Activated CD8-positive, alpha-beta memory T cell treated with anti-CD3 and anti-CD28 coated beads for 48 hours (primary cell): ENCODE measurements around the gene HUNK.
"Not testable (repeated sequence)": the region's sequence is repeated elsewhere in the genome, so short reads cannot be mapped to it uniquely, and the experiment has no call there.

ENCODE experiments used
- DNase-seq, 3 experiments: peaks; one replicate each; pipeline ENCODE4 v3.0.0-alpha.2; 2020; ENCODE audit warnings: low read depth in 2 of 3, low spot score in 2 of 3

The HUNK gene

DNA sequence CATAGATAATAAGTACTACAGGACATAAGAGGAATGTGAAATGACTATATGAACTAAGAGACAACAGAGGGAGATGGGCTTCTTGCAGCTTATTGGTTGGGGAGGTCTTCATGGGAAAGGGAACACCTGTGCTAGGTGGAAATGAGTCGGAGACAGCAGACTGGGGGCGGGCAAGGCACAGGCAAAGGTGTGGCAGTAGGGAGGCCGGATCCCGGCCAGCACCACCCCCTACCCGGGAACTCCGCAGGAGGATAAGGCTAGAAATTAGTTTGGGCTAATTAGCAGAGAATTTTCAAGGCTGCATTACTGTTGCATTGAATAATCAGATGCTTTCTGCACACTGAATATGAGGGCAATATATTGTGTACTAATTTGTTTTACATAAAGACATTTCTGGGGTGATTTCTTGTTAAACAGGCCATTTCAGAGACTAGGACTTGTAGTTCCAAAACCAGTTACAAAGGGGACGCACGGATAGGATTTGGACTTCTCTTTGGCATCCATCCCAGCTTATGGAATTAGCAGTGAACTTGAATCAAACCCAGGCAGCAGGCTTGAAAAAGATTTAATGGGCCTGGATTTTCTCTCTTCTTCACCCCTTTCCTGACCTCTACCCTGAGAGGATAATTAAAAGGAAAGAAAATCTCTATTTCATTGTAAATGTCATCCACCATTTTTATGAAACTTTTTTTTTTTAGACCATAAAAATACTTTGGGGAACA lies 2.2 kb upstream of the HUNK start:
- no peak for DNase-seq

DNA sequence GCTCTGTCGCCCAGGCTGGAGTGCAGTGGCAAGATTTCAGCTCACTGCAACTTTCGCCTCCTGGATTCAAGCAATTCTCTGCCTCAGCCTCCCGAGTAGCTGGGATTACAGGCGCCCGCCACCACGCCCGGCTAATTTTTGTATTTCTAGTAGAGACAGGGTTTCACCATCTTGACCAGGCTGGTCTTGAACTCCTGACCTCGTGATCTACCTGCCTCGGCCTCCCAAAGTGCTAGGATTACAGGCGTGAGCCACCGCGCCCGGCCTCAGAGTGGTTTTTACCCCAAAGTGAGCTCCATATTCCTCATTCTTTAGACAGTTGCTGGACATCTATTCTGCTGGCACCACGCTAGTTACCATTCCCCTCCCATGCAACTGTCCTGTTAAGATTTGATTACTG lies 1.4 kb upstream of the HUNK start:
- not testable (repeated sequence) for DNase-seq

DNA sequence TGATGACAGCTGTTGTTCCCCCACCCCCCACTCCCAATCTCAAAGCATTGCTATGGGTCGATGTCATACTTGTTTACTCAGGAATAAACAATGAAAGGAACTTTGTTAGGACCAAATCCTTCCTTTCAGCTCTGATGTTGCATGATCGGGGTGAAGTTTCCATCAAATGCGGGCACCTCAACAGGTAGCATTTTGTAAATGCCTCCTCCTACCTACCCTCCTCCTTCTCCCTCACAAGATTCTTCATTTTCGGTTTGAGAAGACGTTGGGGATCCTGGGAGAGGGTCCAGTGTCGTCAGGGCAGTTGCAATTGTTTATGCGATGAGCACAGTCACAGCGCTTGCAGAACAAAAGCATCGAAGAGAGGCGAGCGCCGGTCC lies 758 bp upstream of the HUNK start:
- DNase-seq, result no peak

DNA sequence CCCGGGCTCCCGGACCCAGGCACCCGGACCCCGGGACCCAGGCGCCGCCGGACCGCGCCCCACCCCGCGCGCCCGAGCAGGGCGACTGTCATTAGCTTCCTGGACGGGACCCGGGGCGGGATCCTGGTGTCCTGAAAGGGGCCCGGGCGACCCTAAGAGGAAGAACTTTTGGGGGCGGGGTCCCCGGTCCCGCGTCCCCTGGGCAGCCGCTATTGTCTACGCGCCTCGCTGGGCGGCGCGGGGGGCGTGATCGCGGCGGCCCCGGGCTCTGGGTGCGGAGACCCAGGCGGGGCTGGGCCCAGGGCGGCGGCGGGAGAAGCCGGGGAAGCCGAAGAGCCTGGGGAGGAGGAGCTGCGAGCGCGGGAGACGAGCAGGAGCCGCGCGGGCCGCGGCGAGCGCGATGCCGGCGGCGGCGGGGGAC lies 465 bp downstream of the HUNK start:
- no peak for DNase-seq

DNA sequence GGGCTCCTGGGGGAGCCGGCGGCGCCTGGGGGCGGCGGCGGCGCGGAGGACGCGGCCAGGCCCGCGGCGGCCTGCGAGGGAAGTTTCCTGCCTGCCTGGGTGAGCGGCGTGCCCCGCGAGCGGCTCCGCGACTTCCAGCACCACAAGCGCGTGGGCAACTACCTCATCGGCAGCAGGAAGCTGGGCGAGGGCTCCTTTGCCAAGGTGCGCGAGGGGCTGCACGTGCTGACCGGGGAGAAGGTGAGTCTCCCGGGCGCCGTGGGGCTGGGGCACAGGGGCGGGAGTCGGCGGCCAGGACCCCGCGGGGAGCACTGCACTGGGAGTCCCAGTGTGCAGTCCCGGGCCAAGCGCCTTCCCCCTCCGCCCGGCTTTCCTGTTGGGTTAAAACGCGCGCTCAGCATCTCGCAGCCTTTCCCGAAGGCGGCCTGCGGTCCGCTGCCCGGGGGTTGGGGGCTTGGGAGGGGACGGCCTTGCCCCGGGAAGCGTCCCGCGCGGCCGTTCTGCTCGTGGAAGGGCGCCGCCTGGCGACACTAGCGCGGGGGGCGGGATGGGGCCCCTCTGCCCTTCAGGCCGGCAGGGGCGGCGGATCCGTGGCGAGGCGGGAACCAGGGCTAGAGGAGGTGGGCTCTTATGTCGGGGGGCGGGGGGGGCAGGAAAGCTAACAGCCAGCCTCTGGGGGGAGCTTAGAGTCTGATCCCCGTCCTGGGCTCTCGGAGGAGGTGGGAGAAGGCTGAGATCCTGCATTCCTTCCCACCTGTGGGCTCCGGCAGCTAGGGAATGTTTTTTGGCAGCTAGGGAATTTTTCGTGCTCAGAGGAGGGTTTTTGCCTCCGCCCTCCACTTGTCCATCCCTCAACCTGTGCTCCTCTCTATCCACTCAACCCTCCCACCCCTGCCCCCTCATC lies 1.1 kb downstream of the HUNK start:
- DNase-seq, result peak in 2 of 3 experiments; percentile 37 to 56

DNA sequence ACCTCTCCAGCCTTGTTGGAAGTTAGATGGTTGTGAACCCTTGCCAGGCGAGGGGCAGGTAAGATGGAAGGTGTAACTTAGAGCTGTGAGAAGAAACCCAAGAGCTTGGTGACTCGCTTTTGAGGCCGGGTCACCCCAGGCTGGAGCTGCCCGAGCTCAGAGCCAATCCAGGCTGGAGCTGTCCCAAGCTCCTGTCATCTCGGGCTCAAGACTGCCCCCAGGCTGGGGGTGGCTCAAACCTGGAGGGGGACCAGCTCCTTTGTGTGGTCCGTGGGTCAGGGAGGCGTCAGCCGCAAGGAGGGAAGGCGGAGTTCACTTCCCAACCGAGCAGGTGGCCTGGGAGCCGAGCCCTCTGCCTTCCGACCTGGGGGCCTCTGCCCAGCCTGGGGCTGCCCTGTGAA lies 2.0 kb downstream of the HUNK start:
- DNase-seq, result no peak

DNA sequence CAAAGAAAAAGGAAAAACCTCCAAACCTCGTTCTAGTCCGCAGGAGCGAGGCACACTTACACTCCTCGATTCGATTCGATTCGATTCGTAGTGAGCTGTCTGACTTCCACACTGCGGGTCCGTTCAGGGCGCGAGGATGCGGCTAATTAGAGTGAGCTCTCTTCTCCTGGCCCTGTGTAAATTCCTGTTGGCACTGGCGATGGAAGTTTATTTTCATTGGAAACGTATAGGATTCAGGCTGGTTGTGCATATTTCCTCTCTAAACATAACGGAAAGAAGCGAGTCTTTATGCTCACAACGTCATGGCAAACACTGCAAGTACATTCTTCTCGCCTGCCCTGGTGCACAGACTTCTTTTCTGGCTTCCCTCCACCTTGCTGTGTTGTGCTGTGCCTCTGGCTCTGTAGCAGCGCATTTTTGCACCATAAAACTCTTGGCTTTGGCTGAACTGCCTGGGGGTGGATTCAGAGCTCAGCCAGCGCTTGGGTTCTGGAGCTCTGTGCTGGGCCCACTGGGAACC lies 2.7 kb downstream of the HUNK start:
- DNase-seq, result no peak

DNA sequence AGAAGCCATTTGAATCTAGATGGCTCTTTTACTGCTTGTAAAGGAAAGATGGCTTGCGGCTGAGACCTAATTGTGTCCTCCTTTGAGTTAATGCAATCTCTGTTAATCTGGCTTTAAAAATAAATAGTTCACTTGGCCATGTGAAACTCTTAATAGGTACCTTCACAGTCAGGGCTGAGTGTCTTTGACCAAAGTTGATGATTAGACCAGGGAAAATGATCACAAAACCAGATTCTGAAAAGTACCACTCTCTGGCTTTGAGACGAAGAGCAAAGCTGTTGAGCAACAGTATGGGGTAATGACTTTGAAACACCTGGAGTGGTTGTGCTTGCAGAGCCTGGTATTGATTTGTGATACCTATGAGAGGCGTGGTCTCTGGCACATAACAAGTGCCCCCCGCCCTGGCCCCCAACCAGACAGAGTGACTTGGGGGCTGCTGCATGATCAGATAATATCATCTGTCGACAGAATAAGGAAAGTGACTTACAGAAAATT lies 4.7 kb downstream of the HUNK start:
- no peak for DNase-seq

DNA sequence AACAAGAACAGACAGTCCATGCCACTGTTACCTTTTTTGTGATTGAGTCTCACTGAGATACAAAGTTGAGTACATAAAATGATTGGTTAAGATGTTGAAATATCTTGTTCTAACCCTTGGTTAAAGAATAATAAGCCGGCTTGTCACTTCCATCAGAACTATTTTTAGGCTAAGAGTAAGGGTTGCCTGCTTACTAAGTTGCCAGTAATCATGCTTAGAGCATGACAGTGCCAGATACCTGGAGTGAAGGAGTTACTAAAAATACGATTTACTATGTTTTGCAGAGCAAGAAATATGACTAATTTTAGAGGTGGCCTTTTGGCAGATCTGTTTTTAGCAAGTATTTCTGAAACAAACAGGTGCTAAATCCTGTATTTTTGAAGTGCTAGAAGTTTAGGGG lies 6.0 kb downstream of the HUNK start:
- no peak for DNase-seq

DNA sequence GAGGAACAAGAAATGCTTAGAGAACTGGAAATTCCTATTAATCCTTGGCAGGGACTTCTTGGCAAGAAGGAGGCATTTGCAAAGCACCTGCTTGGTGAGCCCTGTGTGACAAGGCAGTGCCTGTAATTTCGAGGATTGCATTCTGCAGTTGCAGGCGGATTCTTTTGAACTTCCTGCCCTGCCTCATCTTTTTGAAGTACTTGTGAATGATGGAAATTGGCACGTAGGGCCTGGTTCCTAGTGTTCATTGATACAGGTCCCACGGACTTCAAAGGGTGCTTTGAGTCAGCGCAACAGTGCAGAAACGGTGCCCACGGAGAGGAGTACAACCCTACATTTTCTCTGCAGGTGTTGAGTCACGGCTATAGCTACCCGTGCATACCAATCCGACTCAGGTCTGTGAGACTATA lies 6.4 kb downstream of the HUNK start:
- DNase-seq, result no peak

DNA sequence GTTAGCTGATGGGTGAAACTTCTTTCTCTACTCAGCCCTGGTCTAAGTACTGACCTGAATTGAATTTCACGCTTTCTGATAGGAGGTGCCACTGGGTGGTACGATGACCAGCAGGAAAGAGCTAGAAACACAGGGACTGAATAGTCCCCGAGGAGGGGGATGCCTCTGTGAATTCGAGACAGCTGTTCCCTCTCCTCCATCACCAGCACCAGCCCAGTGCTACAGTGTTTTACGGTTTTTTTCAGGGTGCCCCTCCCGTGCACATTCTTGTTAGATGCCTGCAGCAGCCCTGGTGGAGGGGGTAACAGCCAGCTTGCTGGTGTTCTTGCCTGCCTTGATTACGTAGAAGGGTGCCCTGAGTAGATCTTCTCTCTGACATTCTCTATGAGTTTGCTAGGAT lies 7.1 kb downstream of the HUNK start:
- DNase-seq, result no peak

DNA sequence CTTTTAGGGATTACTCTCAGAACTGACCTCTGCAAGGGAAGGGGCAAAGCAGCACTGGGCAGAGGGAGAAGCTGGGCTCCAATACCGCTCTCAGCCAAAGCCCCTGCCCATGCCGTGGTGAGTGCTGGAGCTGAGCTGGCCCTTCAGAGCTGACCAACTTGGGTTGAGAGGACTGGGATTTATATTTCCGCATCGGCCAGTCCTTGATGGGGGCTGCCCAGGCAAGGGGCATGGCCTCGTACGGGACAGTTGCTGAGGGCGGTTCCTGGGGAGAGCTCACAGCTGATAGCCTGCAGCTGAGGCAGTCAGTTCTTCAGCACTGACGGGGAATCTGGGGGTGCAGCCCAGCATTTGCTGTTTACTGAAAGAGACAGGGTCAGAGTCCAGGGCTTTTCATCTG lies 8.0 kb downstream of the HUNK start:
- DNase-seq, result no peak

DNA sequence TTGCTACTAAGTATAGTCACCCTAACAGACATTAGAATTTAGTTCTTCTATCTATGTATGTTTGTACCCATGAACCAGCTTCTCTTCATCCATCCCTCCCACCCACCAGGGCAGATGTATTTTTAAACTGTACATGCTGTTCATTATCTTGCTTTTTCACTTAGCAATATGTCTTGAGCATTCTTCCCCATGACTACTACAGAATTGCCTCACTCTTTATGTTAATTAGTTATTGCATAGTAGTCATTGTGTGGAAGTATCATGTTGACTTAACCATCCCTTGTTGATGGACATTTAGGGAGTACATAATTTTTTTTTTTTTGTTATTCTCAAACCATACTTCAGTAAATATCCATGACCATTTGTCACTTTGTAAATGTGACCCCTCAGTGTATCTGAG lies 9.9 kb downstream of the HUNK start:
- no peak for DNase-seq

DNA sequence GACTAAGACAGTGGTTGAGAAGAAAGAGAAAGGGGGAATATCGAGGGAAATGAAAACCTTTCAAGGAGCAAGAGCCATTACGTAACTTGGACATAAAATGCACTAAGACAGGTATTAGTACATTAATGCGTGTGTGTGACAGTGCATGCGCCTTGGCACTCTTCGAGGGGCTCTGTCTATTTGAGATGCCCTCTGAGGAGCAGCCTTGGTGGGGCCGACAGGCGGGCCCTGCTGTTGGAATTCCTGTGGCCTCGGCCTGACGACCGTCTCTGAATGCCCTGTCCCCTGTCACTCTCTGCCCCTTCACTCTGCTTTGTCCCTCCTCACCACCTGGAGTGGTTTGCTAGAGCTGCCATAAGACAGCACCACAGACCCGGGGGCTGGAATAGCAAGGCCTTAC lies 12.3 kb downstream of the HUNK start:
- no peak for DNase-seq

DNA sequence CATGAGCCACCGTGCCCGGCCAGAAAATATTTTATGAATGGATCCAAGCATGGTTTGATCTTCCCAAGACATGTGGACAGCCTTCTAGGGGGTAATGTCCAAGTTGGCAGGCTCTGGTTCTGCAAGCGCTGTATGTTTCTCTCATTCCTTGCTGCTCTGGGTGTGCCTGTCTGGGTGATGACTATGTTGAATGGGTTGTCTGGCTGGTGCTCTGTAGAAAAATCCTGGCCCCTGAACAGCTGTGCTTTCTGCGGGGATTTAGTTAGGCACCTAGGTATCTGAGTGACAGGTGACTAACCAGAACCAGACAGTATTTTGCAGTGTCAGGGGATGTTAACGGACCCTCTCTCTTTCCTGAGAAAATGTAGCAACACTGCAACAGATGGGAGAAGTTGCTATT lies 14.1 kb downstream of the HUNK start:
- DNase-seq, result no peak

DNA sequence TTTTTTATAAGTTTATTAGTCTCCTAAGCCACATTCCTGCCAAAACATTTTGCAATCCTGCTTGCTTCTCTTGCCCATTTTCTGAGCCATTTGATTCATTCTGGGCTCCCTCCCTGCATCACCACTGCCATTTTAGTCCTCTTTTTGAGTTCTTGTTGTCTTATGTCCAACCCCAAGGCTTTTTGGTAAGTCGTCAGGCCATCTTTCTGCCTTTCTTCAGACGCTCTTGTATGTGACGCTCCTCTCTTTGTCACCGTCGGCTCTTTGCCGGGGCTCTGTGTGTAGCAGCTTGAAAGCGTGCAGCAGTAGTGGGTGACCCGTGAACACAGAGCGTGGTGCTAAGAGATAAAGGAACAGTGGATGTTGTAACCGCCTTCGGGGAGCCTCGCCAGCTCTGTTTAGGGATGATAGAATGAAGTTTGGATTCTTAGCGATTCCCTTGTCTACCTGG lies 14.6 kb downstream of the HUNK start:
- DNase-seq, result no peak

DNA sequence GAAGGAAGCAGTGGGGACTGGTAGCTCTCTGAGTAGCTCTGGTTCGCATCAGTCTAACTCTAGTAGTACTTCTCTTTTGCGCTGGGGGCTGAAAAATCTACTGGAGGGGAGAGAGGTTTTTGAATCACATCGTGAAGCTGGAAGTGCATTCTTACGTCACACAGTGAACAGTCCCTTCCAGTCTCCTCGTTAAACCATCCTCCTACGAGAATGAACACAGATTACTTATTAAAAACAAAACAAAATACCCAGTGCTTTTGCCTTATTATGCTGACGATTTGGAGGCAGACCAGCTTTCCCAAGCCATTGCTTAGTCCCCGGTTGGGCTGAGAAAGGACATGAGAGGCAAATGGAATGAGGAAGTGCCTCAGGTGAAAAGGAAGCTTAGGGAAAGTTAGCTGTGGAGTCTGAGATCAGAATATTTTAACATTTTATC lies 16.1 kb downstream of the HUNK start:
- DNase-seq, result no peak

DNA sequence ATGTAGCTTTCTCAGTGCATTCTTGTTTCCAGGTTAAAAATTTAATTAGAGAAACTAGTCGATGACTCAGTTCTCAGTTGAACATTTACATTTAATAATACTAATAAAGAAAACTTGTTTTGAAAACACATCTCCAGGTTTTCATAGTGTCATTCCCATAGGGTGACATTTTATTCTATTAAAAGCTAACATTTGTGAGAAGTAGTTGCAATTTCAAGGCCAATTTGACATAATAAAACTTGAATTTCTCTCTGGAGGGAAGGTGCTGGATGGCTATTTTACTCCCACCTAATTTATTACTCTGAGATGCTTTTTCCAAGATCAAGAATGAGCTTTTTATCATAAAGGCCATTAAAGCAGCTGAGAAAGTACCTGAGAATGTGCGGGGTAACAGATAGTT lies 16.6 kb downstream of the HUNK start:
- no peak for DNase-seq

DNA sequence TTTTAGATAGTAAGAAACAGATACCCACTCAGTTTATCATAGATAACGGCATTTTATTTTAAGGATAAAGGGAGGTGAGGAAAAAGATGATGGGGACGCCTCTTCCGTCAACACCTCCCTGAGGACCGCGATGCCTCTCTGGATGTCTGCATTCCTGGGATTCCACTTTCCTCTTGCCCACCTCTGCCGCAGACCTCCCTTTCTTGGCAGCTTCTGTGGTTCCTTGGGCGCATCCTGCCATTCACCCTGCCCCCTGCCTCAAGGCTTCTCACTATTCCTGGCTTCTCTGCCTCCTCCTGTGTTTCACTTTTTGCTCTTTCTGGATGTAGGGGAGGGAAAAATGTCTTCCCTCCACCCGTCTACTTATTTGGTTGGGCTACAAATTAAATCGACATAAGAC lies 19.9 kb downstream of the HUNK start:
- DNase-seq, result no peak

DNA sequence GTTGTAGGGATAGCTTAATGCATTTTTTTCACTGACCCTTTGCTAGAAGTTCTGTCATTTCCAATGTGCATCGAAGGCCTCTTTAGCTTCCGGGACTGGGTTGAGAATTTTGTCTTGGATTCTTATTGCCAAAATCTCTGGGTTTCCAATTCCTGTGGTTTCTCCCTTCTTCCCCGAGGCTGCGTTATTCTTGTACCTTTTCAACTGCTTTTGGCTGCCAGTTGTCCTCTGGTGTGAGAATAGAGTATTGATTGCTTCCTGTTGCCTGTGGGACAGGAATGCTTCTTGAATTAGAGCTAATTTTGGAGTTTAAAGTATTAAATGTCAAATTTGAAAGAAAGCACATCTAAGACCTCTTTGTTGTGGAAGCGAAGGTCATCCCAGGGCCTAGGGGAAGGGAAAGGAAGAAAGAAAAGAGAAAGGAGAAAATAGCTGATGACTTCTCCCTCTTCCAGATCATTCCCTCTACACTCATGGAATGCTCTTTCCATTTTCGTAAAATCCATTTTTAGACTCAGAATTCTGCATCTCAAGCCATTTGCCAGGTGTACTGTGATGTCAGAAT lies 21.1 kb downstream of the HUNK start:
- DNase-seq, result no peak

DNA sequence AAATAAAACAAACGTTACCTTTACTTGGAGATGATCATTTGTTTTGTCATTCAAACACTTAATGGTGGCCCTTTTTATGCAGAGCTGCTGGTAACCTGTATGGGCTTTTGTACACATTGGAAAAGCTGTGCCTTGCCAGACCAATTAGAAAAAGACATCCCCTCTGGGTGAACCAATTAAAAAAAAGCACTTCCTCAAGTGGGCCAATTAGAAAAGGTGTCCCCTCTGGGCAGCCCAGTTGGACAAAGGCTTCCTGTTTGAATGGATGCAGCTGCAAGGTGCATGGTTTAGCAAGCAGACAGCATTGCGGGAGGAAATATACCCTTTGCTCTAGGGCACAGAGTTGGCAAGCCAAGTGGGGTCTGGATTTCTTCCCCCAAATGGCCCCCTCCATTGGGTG lies 21.6 kb downstream of the HUNK start:
- DNase-seq, result no peak
